K562 (cell line): ENCODE measurements around the gene MAN1B1. TPM values are rescaled to one million over a fixed set of nuclear protein-coding genes. Genes with fewer than 3 reads are reported as not detected.

Experiments
- ATF7 ChIP-seq: fragments of 450-650 bp; IDR thresholded peaks from 2 replicates; pipeline ENCODE4 v1.7.1; 2014; ENCODE audit warnings: mild to moderate bottlenecking, moderate library complexity
- BACH1 ChIP-seq: fragments of 200-800 bp; sonication (Bioruptor generic); IDR thresholded peaks from 2 replicates; pipeline ENCODE4 v1.6.1; 2016; ENCODE audit warnings: missing genetic modification characterization, missing compliant biosample characterization
- CBFA2T2 ChIP-seq: fragments of 450-650 bp; conservative IDR thresholded peaks from 2 replicates; pipeline ENCODE4 v1.6.1; 2017; ENCODE audit warnings: mild to moderate bottlenecking
- CHD1 ChIP-seq: fragments of 200-600 bp; sonication (generic); IDR thresholded peaks from one replicate; pipeline ENCODE4 v1.6.1; 2012; ENCODE audit warnings: mild to moderate bottlenecking, moderate library complexity, low read length, inconsistent platforms
- DPF2 ChIP-seq: fragments of 450-650 bp; IDR thresholded peaks from 2 replicates; pipeline ENCODE4 v1.6.1; 2016
- GABPB1 ChIP-seq: sonication (generic); formaldehyde crosslinking; IDR thresholded peaks from 2 replicates; pipeline ENCODE4 v1.8.0; 2022; ENCODE audit warnings: mild to moderate bottlenecking, missing genetic modification reagents
- NEUROD1 ChIP-seq: fragments of 150-350 bp; IDR thresholded peaks from 2 replicates; pipeline ENCODE4 v1.6.1; 2014; ENCODE audit warnings: borderline replicate concordance, low read length, low read depth; ENCODE audit not compliant: partially characterized antibody
- POLR2H ChIP-seq: IDR thresholded peaks from 2 replicates; pipeline ENCODE4 v1.6.1; 2016; ENCODE audit warnings: missing genetic modification characterization, low read depth, mild to moderate bottlenecking, control low read depth, missing compliant biosample characterization, moderate library complexity
- SMARCC2 ChIP-seq: fragments of 450-650 bp; IDR thresholded peaks from 2 replicates; pipeline ENCODE4 v1.6.1; 2017; ENCODE audit warnings: antibody characterized with exemption, moderate library complexity, mild to moderate bottlenecking, low read depth
- SUPT5H ChIP-seq: fragments of 450-650 bp; IDR thresholded peaks from 2 replicates; pipeline ENCODE4 v1.6.1; 2016
- TOE1 ChIP-seq, 2 experiments: fragments of 450-650 bp in 1 of 2; sonication (generic) in 1 of 2; formaldehyde crosslinking in 1 of 2; IDR thresholded peaks; 2 replicates each; pipeline versions ENCODE4 v1.7.1 to v1.8.0; 2016 to 2022; ENCODE audit warnings: borderline replicate concordance in 2 of 2, mild to moderate bottlenecking in 2 of 2, antibody characterized with exemption in 1 of 2, inconsistent platforms in 1 of 2, low read depth in 1 of 2, missing genetic modification reagents in 1 of 2, moderate library complexity in 1 of 2
- ZFPM2 ChIP-seq: fragments of 250-450 bp; sonication (Bioruptor Pico); IDR thresholded peaks from 2 replicates; pipeline ENCODE4 v1.5.1; 2022; ENCODE audit warnings: mild to moderate bottlenecking
- polyA plus RNA-seq, 8 experiments: library from polyadenylated mRNA; depleted of rRNA in 4 of 8; stranded (reverse) in 5 of 8; unstranded in 3 of 8; fragments of >200 nt; fragmentation: Nextera tagmentation in 2 of 8; fragmentation: Illumina TruSeq in 1 of 8; extraction: Ambion mirVana in 2 of 8; extraction: Trizol in 1 of 8; gene quantifications; 2 replicates each; pipeline versions ENCODE4 v1.2.1 to v1.2.3, GENCODE V29; 2011 to 2014; ENCODE audit warnings: inconsistent platforms in 1 of 8, missing spikeins in 1 of 8
- total RNA-seq, 7 experiments: library from RNA; depleted of rRNA in 6 of 7; stranded (reverse); fragments of >200 nt in 6 of 7; fragmentation: Illumina TruSeq in 2 of 7; extraction: Trizol in 2 of 7; gene quantifications; 2 replicates each; pipeline versions ENCODE4 v1.2.1 to v1.2.3, GENCODE V29; 2011 to 2021; ENCODE audit warnings: low replicate concordance in 1 of 7
- TF ChIP-seq, protein P1 (sequence below), 2 experiments: fragments of 450-650 bp; conservative IDR thresholded peaks; 2 replicates each; pipeline ENCODE4 v1.6.1; 2017; ENCODE audit warnings: mild to moderate bottlenecking in 2 of 2, moderate library complexity in 2 of 2
- TF ChIP-seq, protein P2 (sequence below): fragments of 450-650 bp; formaldehyde crosslinking; IDR thresholded peaks from 2 replicates; pipeline ENCODE4 v1.4.0; 2022; ENCODE audit warnings: missing genetic modification characterization
- TF ChIP-seq, protein P3 (sequence below): fragments of 450-650 bp; formaldehyde crosslinking; IDR thresholded peaks from 2 replicates; pipeline ENCODE4 v1.4.0; 2020; ENCODE audit warnings: mild to moderate bottlenecking, moderate library complexity
- TF ChIP-seq, protein P4 (sequence below): fragments of 200-800 bp; sonication (Bioruptor generic); IDR thresholded peaks from 2 replicates; pipeline ENCODE4 v1.6.1; 2017; ENCODE audit warnings: missing genetic modification characterization, missing compliant biosample characterization
- TF ChIP-seq, protein P5 (sequence below): fragments of 250-450 bp; sonication (Bioruptor Pico); IDR thresholded peaks from 2 replicates; pipeline ENCODE4 v1.8.0; 2021; ENCODE audit warnings: borderline replicate concordance, mild to moderate bottlenecking, moderate library complexity; ENCODE audit not compliant: poor library complexity, severe bottlenecking
- TF ChIP-seq, protein P6 (sequence below), 2 experiments: fragments of 450-650 bp in 1 of 2; IDR thresholded peaks; 2 replicates each; pipeline ENCODE4 v1.6.1; 2011 to 2017; ENCODE audit warnings: low read depth in 2 of 2, antibody characterized with exemption in 1 of 2, borderline replicate concordance in 1 of 2, low read length in 1 of 2, mild to moderate bottlenecking in 1 of 2, mixed read lengths in 1 of 2; ENCODE audit not compliant: control insufficient read depth in 1 of 2

The MAN1B1 gene
- total and polyA plus RNA-seq, 9 of the 15 experiments (the other 6 are each of a cell fraction or from before 2014, with no cell fraction given), result 0.55 to 36.6 (median 27.3) TPM

DNA sequence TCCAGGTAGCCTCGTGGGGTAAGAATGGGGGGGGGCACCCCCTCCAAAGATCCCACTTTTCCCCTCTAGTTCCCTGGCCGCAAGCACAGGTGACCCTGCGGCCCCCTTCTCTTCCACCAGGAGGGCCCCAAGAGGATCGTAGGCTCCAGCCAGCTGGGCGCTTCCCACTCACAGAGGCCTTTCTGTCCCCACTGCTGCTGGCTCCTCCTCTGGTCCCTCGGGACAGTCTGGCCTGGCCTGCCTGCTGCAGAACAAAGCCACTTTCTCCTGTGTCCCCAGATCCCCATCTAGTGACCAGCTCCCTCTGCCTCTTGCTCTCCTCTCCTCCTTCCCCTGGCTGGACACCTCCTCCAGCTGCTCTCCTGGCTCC, 15.9 kb upstream of the MAN1B1 start (continued):
- TF ChIP-seq, protein P1, sequence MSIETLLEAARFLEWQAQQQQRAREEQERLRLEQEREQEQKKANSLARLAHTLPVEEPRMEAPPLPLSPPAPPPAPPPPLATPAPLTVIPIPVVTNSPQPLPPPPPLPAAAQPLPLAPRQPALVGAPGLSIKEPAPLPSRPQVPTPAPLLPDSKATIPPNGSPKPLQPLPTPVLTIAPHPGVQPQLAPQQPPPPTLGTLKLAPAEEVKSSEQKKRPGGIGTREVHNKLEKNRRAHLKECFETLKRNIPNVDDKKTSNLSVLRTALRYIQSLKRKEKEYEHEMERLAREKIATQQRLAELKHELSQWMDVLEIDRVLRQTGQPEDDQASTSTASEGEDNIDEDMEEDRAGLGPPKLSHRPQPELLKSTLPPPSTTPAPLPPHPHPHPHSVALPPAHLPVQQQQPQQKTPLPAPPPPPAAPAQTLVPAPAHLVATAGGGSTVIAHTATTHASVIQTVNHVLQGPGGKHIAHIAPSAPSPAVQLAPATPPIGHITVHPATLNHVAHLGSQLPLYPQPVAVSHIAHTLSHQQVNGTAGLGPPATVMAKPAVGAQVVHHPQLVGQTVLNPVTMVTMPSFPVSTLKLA (conservative IDR thresholded peaks at IDR 0.05), result peak in 1 of 2 experiments; percentile 22; a peak in 1 of 4 replicates
- TF ChIP-seq, protein P2, sequence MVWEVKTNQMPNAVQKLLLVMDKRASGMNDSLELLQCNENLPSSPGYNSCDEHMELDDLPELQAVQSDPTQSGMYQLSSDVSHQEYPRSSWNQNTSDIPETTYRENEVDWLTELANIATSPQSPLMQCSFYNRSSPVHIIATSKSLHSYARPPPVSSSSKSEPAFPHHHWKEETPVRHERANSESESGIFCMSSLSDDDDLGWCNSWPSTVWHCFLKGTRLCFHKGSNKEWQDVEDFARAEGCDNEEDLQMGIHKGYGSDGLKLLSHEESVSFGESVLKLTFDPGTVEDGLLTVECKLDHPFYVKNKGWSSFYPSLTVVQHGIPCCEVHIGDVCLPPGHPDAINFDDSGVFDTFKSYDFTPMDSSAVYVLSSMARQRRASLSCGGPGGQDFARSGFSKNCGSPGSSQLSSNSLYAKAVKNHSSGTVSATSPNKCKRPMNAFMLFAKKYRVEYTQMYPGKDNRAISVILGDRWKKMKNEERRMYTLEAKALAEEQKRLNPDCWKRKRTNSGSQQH (CRISPR knock-in tag), result no peak
- TF ChIP-seq ATF7 (peak; percentile 33; the same call in 1 of the 2 replicates), ZFPM2 (CRISPR knock-in tag) (no peak), NEUROD1 (peak; percentile 1), SMARCC2 (0 out of 2 replicates have a peak, but pooled peaks have one; percentile 30), SUPT5H (no peak), BACH1 (tag) (no peak), DPF2 (peak; percentile 33), POLR2H (tag) (no peak), CBFA2T2 (no peak), CHD1 (no peak), GABPB1 (CRISPR knock-in tag) (peak; percentile 58; the same call in 1 of the 2 replicates), TOE1 (IDR thresholded peaks at IDR 0.05; ENCODE audit: borderline replicate concordance) (peak; percentile 56; the same call in 1 of the 2 replicates), TOE1 (CRISPR knock-in tag; IDR thresholded peaks at IDR 0.05; ENCODE audit: borderline replicate concordance, low read depth) (no peak)
- TF ChIP-seq, protein P3, sequence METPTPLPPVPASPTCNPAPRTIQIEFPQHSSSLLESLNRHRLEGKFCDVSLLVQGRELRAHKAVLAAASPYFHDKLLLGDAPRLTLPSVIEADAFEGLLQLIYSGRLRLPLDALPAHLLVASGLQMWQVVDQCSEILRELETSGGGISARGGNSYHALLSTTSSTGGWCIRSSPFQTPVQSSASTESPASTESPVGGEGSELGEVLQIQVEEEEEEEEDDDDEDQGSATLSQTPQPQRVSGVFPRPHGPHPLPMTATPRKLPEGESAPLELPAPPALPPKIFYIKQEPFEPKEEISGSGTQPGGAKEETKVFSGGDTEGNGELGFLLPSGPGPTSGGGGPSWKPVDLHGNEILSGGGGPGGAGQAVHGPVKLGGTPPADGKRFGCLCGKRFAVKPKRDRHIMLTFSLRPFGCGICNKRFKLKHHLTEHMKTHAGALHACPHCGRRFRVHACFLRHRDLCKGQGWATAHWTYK (CRISPR knock-in tag), result 0 out of 2 replicates have a peak, but pooled peaks have one; percentile 17
- TF ChIP-seq, protein P4, sequence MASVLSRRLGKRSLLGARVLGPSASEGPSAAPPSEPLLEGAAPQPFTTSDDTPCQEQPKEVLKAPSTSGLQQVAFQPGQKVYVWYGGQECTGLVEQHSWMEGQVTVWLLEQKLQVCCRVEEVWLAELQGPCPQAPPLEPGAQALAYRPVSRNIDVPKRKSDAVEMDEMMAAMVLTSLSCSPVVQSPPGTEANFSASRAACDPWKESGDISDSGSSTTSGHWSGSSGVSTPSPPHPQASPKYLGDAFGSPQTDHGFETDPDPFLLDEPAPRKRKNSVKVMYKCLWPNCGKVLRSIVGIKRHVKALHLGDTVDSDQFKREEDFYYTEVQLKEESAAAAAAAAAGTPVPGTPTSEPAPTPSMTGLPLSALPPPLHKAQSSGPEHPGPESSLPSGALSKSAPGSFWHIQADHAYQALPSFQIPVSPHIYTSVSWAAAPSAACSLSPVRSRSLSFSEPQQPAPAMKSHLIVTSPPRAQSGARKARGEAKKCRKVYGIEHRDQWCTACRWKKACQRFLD (CRISPR knock-in tag), result peak; percentile 82; the same call in 1 of the 2 replicates
- TF ChIP-seq, protein P5, sequence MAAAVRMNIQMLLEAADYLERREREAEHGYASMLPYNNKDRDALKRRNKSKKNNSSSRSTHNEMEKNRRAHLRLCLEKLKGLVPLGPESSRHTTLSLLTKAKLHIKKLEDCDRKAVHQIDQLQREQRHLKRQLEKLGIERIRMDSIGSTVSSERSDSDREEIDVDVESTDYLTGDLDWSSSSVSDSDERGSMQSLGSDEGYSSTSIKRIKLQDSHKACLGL (CRISPR knock-in tag), result peak; percentile 7
- TF ChIP-seq, protein P6, sequence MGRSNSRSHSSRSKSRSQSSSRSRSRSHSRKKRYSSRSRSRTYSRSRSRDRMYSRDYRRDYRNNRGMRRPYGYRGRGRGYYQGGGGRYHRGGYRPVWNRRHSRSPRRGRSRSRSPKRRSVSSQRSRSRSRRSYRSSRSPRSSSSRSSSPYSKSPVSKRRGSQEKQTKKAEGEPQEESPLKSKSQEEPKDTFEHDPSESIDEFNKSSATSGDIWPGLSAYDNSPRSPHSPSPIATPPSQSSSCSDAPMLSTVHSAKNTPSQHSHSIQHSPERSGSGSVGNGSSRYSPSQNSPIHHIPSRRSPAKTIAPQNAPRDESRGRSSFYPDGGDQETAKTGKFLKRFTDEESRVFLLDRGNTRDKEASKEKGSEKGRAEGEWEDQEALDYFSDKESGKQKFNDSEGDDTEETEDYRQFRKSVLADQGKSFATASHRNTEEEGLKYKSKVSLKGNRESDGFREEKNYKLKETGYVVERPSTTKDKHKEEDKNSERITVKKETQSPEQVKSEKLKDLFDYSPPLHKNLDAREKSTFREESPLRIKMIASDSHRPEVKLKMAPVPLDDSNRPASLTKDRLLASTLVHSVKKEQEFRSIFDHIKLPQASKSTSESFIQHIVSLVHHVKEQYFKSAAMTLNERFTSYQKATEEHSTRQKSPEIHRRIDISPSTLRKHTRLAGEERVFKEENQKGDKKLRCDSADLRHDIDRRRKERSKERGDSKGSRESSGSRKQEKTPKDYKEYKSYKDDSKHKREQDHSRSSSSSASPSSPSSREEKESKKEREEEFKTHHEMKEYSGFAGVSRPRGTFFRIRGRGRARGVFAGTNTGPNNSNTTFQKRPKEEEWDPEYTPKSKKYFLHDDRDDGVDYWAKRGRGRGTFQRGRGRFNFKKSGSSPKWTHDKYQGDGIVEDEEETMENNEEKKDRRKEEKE (IDR thresholded peaks at IDR 0.05; ENCODE audit: borderline replicate concordance in 1 of 2, control insufficient read depth in 1 of 2, low read depth in 2 of 2, low read length in 1 of 2), result no peak
